Adipocyte (in vitro differentiated cells): ENCODE data around the gene OXNAD1.
A peak's percentile ranks its signal among the peaks of the same experiment; 100 is the strongest.

Source experiments
- DNase-seq: peaks from one replicate; pipeline ENCODE4 v3.0.0-alpha.2; 2015; ENCODE audit warnings: low read depth
- H3K27me3 ChIP-seq: replicated peaks from 2 replicates; pipeline ENCODE4 v1.7.0; 2013; ENCODE audit warnings: mild to moderate bottlenecking, low read length, moderate library complexity; ENCODE audit not compliant: control insufficient read depth, insufficient read depth
- H3K36me3 ChIP-seq: 2 replicates; pipeline ENCODE4 v1.7.0; 2013; ENCODE audit warnings: low read length, mild to moderate bottlenecking, moderate library complexity; ENCODE audit not compliant: control insufficient read depth, insufficient read depth, severe bottlenecking
- H3K4me1 ChIP-seq: 2 replicates; pipeline ENCODE4 v1.7.0; 2013; ENCODE audit warnings: mild to moderate bottlenecking, low read length, moderate library complexity; ENCODE audit not compliant: control insufficient read depth, insufficient read depth
- H3K4me3 ChIP-seq: 2 replicates; pipeline ENCODE4 v1.7.0; 2013; ENCODE audit warnings: mild to moderate bottlenecking, low read length, moderate library complexity
- H3K9ac ChIP-seq: 2 replicates; pipeline ENCODE4 v1.7.0; 2013; ENCODE audit warnings: mild to moderate bottlenecking, low read length, moderate library complexity
- H3K9me3 ChIP-seq: 2 replicates; pipeline ENCODE4 v1.7.0; 2013; ENCODE audit warnings: mild to moderate bottlenecking, low read length, moderate library complexity; ENCODE audit not compliant: control insufficient read depth

The OXNAD1 gene

DNA sequence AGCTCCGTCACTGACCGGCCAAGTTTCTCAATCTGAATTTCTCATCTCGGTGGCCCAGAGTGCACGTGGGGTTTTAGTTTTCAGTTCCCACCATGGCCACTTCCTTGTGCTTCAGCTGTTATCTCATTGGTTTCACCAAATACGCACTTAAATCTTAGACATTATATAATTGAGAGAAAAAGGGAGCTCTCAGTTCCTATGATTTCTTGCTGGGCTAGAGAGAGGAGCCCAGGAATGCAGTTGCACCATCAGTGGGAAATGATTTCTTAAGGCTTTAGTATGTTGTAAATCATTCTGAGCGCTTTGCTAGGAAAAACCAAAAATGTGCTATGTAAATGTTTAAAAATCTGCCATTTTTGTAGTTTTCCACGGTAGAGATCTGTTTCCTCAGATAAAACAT, 53.2 kb downstream of the OXNAD1 start:
- H3K4me1 ChIP-seq: peaks cover 25% of the 10 kb centered on the region

DNA sequence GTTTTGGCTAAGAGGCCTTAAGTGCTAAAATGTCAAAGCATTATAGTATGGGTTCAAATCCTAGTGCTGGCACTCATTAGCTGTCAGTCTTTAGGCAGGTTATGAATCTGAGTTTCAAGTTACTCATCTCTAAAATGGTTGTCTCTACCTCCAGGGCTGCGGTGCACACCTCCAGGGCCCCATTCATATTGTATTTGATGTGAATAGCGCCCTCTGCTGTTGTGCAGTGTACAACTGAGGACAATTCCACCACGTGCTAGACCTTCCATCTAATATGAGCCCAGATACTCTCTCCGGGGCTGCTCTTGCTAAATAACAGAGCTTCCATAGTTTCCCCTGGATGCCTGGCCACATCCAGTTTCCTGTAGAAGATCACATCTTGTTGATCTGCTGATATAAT, 54.3 kb downstream of the OXNAD1 start:
- no peak overlapping the region for H3K4me3 ChIP-seq
- no peak for DNase-seq
- peaks cover 68% of the 10 kb centered on the region for H3K36me3 ChIP-seq
- no peak overlapping the region for H3K9ac ChIP-seq
- H3K9me3 ChIP-seq: no peaks in the 10 kb centered on the region
- H3K27me3 ChIP-seq: no peaks in the 10 kb centered on the region
- H3K4me1 ChIP-seq: peaks cover 21% of the 10 kb centered on the region

More for the DNA sequence above, 53.2 kb downstream of the OXNAD1 start:
- H3K9me3 ChIP-seq: no peaks in the 10 kb centered on the region
- no peak overlapping the region for H3K4me3 ChIP-seq
- H3K27me3 ChIP-seq: no peaks in the 10 kb centered on the region
- H3K9ac ChIP-seq: no peak overlapping the region
- peaks cover 75% of the 10 kb centered on the region for H3K36me3 ChIP-seq
- DNase-seq: peak; percentile 77

DNA sequence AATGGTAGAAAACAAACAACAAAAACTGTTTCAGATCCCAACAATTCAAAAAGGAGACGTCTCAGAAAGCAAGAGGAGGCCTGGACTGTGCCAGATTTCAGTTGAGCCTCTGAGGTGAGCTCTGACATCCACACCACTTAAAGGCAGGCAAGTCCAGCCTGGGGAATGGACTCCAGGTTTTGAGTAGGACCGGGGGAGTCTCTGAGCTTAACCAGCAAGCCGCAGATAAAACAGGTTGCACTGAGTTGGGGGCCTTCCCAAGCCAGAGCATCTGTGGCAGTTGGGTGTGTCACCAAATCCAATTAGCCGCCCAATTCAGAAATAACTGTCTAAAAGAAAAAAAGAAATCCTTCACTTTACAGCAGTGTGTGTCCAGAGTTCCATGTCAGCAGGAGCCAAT, 54.7 kb downstream of the OXNAD1 start:
- no peak for DNase-seq
- Histone ChIP-seq H3K9me3 (no peaks in the 10 kb centered on the region), H3K27me3 (no peaks in the 10 kb centered on the region), H3K4me1 (peaks cover 21% of the 10 kb centered on the region), H3K36me3 (peaks cover 64% of the 10 kb centered on the region), H3K4me3 (no peak overlapping the region), H3K9ac (no peak overlapping the region)

GRCh38 chr3:16320711-16321110, 55.7 kb downstream of the OXNAD1 start:
- peaks cover 21% of the 10 kb centered on the region for H3K4me1 ChIP-seq
- peaks cover 64% of the 10 kb centered on the region for H3K36me3 ChIP-seq
- H3K27me3 ChIP-seq: no peaks in the 10 kb centered on the region
- H3K9ac ChIP-seq: no peak overlapping the region
- no peak for DNase-seq
- no peaks in the 10 kb centered on the region for H3K9me3 ChIP-seq
- H3K4me3 ChIP-seq: no peak overlapping the region

DNA sequence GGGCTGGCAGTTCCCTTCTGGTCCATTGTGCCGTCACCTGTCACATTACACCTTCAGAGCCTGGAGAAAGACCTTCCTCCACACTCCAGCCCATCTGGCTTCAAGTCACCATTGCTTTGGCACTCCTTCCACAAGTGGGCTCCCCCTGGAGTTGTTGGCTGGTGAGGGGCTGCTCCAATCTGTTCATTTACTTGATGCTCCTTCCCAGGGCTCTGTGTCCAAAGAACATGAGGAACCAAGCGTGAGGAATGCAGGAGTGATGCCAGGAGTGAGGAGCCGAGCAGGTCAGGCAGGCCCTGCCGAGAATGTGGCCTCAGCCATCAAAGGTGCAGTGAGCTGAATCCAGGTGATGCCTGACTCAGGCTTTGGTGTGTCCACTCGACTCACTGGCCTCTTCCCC, 57.2 kb downstream of the OXNAD1 start:
- no peak overlapping the region for H3K9ac ChIP-seq
- H3K4me3 ChIP-seq: no peak overlapping the region
- no peaks in the 10 kb centered on the region for H3K27me3 ChIP-seq
- no peaks in the 10 kb centered on the region for H3K9me3 ChIP-seq
- DNase-seq: no peak
- peaks cover 59% of the 10 kb centered on the region for H3K36me3 ChIP-seq
- H3K4me1 ChIP-seq: peaks cover 15% of the 10 kb centered on the region

DNA sequence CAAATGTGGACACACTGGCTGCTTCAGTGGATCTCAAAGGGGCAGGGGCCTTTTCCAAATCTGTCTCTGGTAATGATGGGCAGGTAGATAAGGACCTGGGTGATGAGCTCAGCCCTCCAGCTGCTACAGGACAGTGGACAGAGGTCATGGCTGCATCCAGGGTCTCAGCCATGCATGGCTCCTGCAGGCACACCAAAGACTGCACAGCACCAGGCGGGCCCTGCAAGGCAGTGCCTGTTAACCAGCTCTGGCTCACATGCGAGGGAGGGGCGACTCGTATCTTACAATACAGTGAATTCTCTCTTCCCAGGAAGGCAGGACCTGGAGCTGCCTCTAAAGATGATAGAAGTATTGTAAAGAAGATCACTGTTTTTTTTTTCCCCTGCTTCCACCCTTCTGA, 58.7 kb downstream of the OXNAD1 start:
- no peaks in the 10 kb centered on the region for H3K27me3 ChIP-seq
- peaks cover 3% of the 10 kb centered on the region for H3K4me1 ChIP-seq
- H3K9ac ChIP-seq: no peak overlapping the region
- H3K9me3 ChIP-seq: no peaks in the 10 kb centered on the region
- peaks cover 59% of the 10 kb centered on the region for H3K36me3 ChIP-seq
- no peak overlapping the region for H3K4me3 ChIP-seq
- no peak for DNase-seq

DNA sequence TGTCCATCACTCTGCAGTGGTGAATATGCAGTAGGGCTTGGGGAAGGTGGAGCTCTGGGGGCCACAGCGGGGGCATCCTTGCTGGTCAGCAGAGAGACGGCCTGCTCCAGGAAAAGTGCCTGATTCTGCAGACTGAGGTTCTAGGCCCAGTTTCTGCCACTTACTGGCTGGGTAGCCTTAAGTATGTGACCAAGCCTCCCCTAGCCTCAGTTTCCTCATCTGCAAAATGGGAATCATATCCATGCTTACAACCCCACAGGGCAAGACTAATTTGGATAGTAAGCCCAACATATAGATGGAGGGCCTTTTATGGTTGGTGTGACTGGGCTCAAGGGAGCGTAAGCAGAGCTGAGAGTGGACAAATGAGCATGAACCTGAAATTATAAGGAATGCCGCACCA, 60.8 kb downstream of the OXNAD1 start:
- H3K36me3 ChIP-seq: peaks cover 48% of the 10 kb centered on the region
- H3K9ac ChIP-seq: no peak overlapping the region
- H3K4me1 ChIP-seq: no peaks in the 10 kb centered on the region
- no peaks in the 10 kb centered on the region for H3K27me3 ChIP-seq
- no peaks in the 10 kb centered on the region for H3K9me3 ChIP-seq
- no peak overlapping the region for H3K4me3 ChIP-seq
- no peak for DNase-seq

DNA sequence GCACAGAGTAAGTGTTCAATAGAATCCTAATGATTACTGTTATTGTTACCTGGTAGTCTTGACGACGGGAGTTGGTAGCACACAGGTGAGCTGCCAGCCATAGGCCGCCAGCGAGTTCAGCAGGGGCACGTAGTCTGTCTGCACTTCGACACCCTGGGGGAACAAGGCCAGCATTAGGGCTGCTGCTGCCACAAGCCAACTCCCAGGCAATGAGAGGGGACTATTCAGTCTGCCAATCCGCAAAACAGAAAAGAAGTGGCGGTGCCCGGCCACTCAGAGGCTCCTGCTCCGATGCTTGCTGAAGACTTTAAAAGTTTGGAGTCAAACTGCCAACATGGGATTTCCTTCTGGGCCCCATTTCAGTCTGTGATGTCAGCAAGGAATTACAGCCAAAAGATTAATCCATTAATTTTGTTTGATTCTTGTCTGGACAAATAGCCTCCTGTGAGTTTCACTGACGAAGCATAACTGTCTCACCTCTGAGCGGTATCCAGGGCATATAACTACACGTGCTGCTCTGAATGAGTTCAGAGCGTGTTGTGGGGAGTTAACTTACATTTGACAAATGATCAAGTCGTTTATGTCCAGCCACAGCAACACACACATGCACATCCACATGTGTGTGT, 61.8 kb downstream of the OXNAD1 start:
- H3K4me3 ChIP-seq: no peak overlapping the region
- peaks cover 10% of the 10 kb centered on the region for H3K9me3 ChIP-seq
- peaks cover 41% of the 10 kb centered on the region for H3K36me3 ChIP-seq
- no peaks in the 10 kb centered on the region for H3K4me1 ChIP-seq
- H3K9ac ChIP-seq: no peak overlapping the region
- DNase-seq: no peak
- H3K27me3 ChIP-seq: no peaks in the 10 kb centered on the region

GRCh38 chr3:16328124-16328523, 63.1 kb downstream of the OXNAD1 start:
- H3K36me3 ChIP-seq: peaks cover 28% of the 10 kb centered on the region
- H3K4me1 ChIP-seq: peaks cover 10% of the 10 kb centered on the region
- H3K9me3 ChIP-seq: peaks cover 12% of the 10 kb centered on the region
- no peak overlapping the region for H3K4me3 ChIP-seq
- H3K9ac ChIP-seq: no peak overlapping the region
- H3K27me3 ChIP-seq: no peaks in the 10 kb centered on the region
- no peak for DNase-seq

DNA sequence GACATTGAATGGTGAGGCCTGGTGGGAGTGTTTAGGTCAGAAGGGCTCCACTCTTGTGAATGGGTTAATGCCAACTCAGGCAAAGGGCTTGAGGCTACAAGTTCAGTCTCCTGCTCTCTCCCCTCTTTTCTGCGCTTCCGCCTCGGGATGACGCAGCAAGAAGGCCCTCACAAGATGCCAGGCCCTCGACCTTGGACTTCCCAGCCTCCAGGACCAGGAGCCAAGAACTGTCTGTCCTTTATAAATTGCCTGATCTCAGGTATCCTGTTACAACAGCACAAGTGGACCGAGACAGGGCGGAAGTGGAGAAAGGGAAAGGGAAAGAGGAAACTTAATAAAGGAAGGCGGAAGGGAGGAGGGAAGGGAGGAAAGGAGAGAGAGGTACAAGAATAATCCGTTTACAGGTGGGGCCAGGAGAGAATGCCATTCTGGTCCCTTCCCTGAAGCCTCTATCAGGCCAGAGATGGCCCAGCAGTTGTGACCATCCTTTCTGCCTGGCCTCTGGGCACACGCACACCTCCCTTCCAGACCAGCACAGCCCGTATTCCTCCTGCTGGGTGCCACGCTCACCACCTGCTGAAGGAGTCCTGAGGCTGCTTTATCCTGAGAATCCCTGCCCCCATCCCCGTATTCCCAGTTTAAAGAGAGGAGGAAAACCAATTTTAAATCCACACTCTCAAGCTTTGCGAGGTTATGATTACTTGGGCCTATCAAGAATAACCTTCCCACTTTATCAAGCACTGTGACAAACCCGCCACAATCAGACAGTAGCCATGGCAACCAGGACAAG, 64.2 kb downstream of the OXNAD1 start:
- Histone ChIP-seq H3K36me3 (peaks cover 24% of the 10 kb centered on the region), H3K9ac (no peak overlapping the region), H3K4me3 (no peak overlapping the region), H3K9me3 (peaks cover 12% of the 10 kb centered on the region), H3K4me1 (peaks cover 18% of the 10 kb centered on the region), H3K27me3 (no peaks in the 10 kb centered on the region)
- no peak for DNase-seq

GRCh38 chr3:16329826-16330129, 64.8 kb downstream of the OXNAD1 start:
- no peak overlapping the region for H3K9ac ChIP-seq
- H3K4me3 ChIP-seq: no peak overlapping the region
- no peak for DNase-seq

More at GRCh38 chr3:16329826-16330129, 64.8 kb downstream of the OXNAD1 start:
- Histone ChIP-seq H3K9me3 (peaks cover 15% of the 10 kb centered on the region), H3K4me1 (peaks cover 23% of the 10 kb centered on the region), H3K27me3 (no peaks in the 10 kb centered on the region), H3K36me3 (peaks cover 26% of the 10 kb centered on the region)
